Endothelial cell (in vitro differentiated cells): ENCODE results near the gene DYSF. TPM values are rescaled to one million over a fixed set of nuclear protein-coding genes. Genes with fewer than 3 reads are reported as not detected.

Experiments used
- DNase-seq: peaks from one replicate; pipeline ENCODE4 v3.0.0; 2021; ENCODE audit warnings: low spot score
- H3K27ac Mint-ChIP-seq: one replicate; pipeline ENCODE4 v1.8.0; 2021; ENCODE audit warnings: mixed read lengths, inconsistent platforms; ENCODE audit not compliant: unreplicated experiment
- H3K27me3 Mint-ChIP-seq: one replicate; pipeline ENCODE4 v1.8.0; 2021; ENCODE audit warnings: mild to moderate bottlenecking, moderate library complexity, mixed read lengths, inconsistent platforms; ENCODE audit not compliant: unreplicated experiment
- H3K36me3 Mint-ChIP-seq: one replicate; pipeline ENCODE4 v1.8.0; 2021; ENCODE audit warnings: mild to moderate bottlenecking, low read depth, mixed read lengths, inconsistent platforms; ENCODE audit not compliant: unreplicated experiment
- H3K4me1 Mint-ChIP-seq: one replicate; pipeline ENCODE4 v1.8.0; 2021; ENCODE audit warnings: mild to moderate bottlenecking, mixed read lengths, inconsistent platforms; ENCODE audit not compliant: unreplicated experiment
- H3K4me3 Mint-ChIP-seq: one replicate; pipeline ENCODE4 v1.8.0; 2021; ENCODE audit warnings: mild to moderate bottlenecking, mixed read lengths, inconsistent platforms; ENCODE audit not compliant: unreplicated experiment
- H3K9me3 Mint-ChIP-seq: one replicate; pipeline ENCODE4 v1.8.0; 2021; ENCODE audit warnings: mixed read lengths, inconsistent platforms; ENCODE audit not compliant: unreplicated experiment
- CTCF ChIP-seq: fragments of 200-600 bp; sonication (generic); IDR thresholded peaks from one replicate; pipeline ENCODE4 v1.5.0; 2021; ENCODE audit warnings: antibody characterized with exemption; ENCODE audit not compliant: unreplicated experiment
- total RNA-seq: library from RNA; stranded (reverse); fragmentation: NEBNext Ultra II Directional; extraction: Animal tissue kit (Norgen Biotek cat#: 25700); gene quantifications from one replicate; pipeline ENCODE4 v1.2.1, GENCODE V29; 2021; ENCODE audit not compliant: unreplicated experiment

The DYSF gene
- total RNA-seq, 1 donor from 2014 or later = 566 TPM

GRCh38 chr2:71683070-71683469, 229.7 kb downstream of the DYSF start:
- Mint-ChIP-seq H3K4me3 (peak overlapping the region; percentile 71), H3K27me3 (peaks cover 24% of the 10 kb centered on the region), H3K27ac (peak overlapping the region; percentile 53), H3K9me3 (no peaks in the 10 kb centered on the region), H3K4me1 (peaks cover 28% of the 10 kb centered on the region), H3K36me3 (peaks cover 63% of the 10 kb centered on the region)
- TF ChIP-seq CTCF = no peak
- no peak for DNase-seq

GRCh38 chr2:71683666-71684065, 230.3 kb downstream of the DYSF start:
- Mint-ChIP-seq H3K27ac (no peak overlapping the region), H3K36me3 (peaks cover 63% of the 10 kb centered on the region), H3K9me3 (no peaks in the 10 kb centered on the region)

GRCh38 chr2:71684226-71685072, 231.1 kb downstream of the DYSF start:
- peak overlapping the region; percentile 49 for H3K4me3 Mint-ChIP-seq

More at GRCh38 chr2:71683666-71684065, 230.3 kb downstream of the DYSF start:
- DNase-seq = no peak
- TF ChIP-seq CTCF = no peak
- H3K27me3 Mint-ChIP-seq = peaks cover 27% of the 10 kb centered on the region
- H3K4me1 Mint-ChIP-seq = peaks cover 34% of the 10 kb centered on the region
- peak overlapping the region; percentile 49 for H3K4me3 Mint-ChIP-seq

GRCh38 chr2:71685073-71685848, 231.9 kb downstream of the DYSF start:
- Mint-ChIP-seq H3K27me3 (peaks cover 36% of the 10 kb centered on the region), H3K27ac (no peak overlapping the region), H3K36me3 (peaks cover 73% of the 10 kb centered on the region), H3K9me3 (no peaks in the 10 kb centered on the region), H3K4me3 (no peak overlapping the region), H3K4me1 (peaks cover 36% of the 10 kb centered on the region)
- no peak for TF ChIP-seq CTCF
- no peak for DNase-seq

More at GRCh38 chr2:71684226-71685072, 231.1 kb downstream of the DYSF start:
- no peak for TF ChIP-seq CTCF
- H3K4me1 Mint-ChIP-seq = peaks cover 35% of the 10 kb centered on the region
- peaks cover 34% of the 10 kb centered on the region for H3K27me3 Mint-ChIP-seq
- H3K27ac Mint-ChIP-seq = no peak overlapping the region
- no peaks in the 10 kb centered on the region for H3K9me3 Mint-ChIP-seq
- no peak for DNase-seq
- peaks cover 67% of the 10 kb centered on the region for H3K36me3 Mint-ChIP-seq
